Mammary epithelial cell (primary cell): ENCODE data around the gene TMEM131L.

ENCODE experiments used
- CTCF ChIP-seq, 2 donors: IDR thresholded peaks in 1 of 2; conservative IDR thresholded peaks in 1 of 2; 2 replicates each; pipeline ENCODE4 v1.5.1; 2011 to 2012; ENCODE audit warnings: inconsistent platforms in 2 of 2, low read length in 2 of 2, mild to moderate bottlenecking in 2 of 2, control low read depth in 1 of 2, low read depth in 1 of 2; ENCODE audit not compliant: insufficient read depth in 1 of 2; ENCODE audit errors: extremely low read depth in 1 of 2
- EZH2 ChIP-seq: IDR thresholded peaks from 2 replicates; pipeline ENCODE4 v1.6.1; 2012; ENCODE audit warnings: low read length, inconsistent platforms, borderline replicate concordance

GRCh38 chr4:153634738-153635353 lies 168.7 kb downstream of the TMEM131L start:
- TF ChIP-seq CTCF (conservative IDR thresholded peaks at IDR 0.05 in 1 of 2, IDR thresholded peaks at IDR 0.05 in 1 of 2; ENCODE audit: extremely low read depth in 1 of 2, insufficient read depth in 1 of 2, low read depth in 1 of 2, low read length in 2 of 2) (peak; percentile 71 to 75), EZH2 (no peak)
